Activated naive CD4-positive, alpha-beta T cell (primary cell): Measurements from ENCODE around the gene MAP1LC3A.

Experiments
- DNase-seq, 4 experiments: peaks; one replicate each; lab custom pipeline; 2025; lab: John Stamatoyannopoulos, UW

Gene MAP1LC3A

GRCh38 chr20:34549291-34549928 is 9.1 kb upstream of the MAP1LC3A start:
- DNase-seq: no peak

- no peak for DNase-seq
These were observed 8.6 kb upstream of the MAP1LC3A start for GRCh38 chr20:34549929-34550305.

- DNase-seq: no peak
These were observed 5.9 kb upstream of the MAP1LC3A start for GRCh38 chr20:34552569-34552968.

- DNase-seq: no peak
These were observed 5.1 kb upstream of the MAP1LC3A start for GRCh38 chr20:34553366-34553867.

GRCh38 chr20:34557936-34558319 is 590 bp upstream of the MAP1LC3A start:
- no peak for DNase-seq

GRCh38 chr20:34559311-34560140 is 1.0 kb downstream of the MAP1LC3A start:
- no peak for DNase-seq

- no peak for DNase-seq
These were observed 1.6 kb downstream of the MAP1LC3A start for GRCh38 chr20:34560141-34560523.

- DNase-seq: no peak
These were observed 2.1 kb downstream of the MAP1LC3A start for GRCh38 chr20:34560614-34561013.

GRCh38 chr20:34561661-34562060 is 3.1 kb downstream of the MAP1LC3A start:
- no peak for DNase-seq

GRCh38 chr20:34562641-34563040 is 4.1 kb downstream of the MAP1LC3A start:
- no peak for DNase-seq

- DNase-seq: no peak
These were observed 6.3 kb downstream of the MAP1LC3A start for GRCh38 chr20:34564833-34565232.

- DNase-seq: no peak
These were observed 8.7 kb downstream of the MAP1LC3A start for GRCh38 chr20:34566978-34567891.

GRCh38 chr20:34567892-34568865 is 9.7 kb downstream of the MAP1LC3A start:
- DNase-seq: no peak

- no peak for DNase-seq
These were observed 11.1 kb downstream of the MAP1LC3A start for GRCh38 chr20:34569598-34569997.

- DNase-seq: no peak
These were observed 12.4 kb downstream of the MAP1LC3A start for GRCh38 chr20:34570859-34571306.

- no peak for DNase-seq
These were observed 13.2 kb downstream of the MAP1LC3A start for GRCh38 chr20:34571753-34572152.

GRCh38 chr20:34573541-34574300 is 15.2 kb downstream of the MAP1LC3A start:
- no peak for DNase-seq

GRCh38 chr20:34574426-34574825 is 15.9 kb downstream of the MAP1LC3A start:
- DNase-seq: no peak

GRCh38 chr20:34574861-34575260 is 16.3 kb downstream of the MAP1LC3A start:
- DNase-seq: no peak

- DNase-seq: no peak
These were observed 16.8 kb downstream of the MAP1LC3A start for GRCh38 chr20:34575271-34575670.
